Stimulated activated CD4-positive, alpha-beta T cell treated with anti-CD3 and anti-CD28 coated beads, TNF-alpha, amount 100 ng/mL, for 24 hours (primary cell): ENCODE results near the gene FKBP8.
"Not testable (repeated sequence)": the region's sequence is repeated elsewhere in the genome, so short reads cannot be mapped to it uniquely, and the experiment has no call there.

Experiments used
- DNase-seq, 3 experiments: peaks; one replicate each; pipeline ENCODE4 v3.0.0-alpha.2; 2020; ENCODE audit warnings: low read depth in 3 of 3

Gene FKBP8

GRCh38 chr19:18542941-18543813, at the start of gene FKBP8:
FKBP8 (minus strand) TSS chr19:18543573; CDS start chr19:18541970, 1,603 bp downstream.
- peak; percentile 89 to 96 (median 91) for DNase-seq

- not testable (repeated sequence) for DNase-seq
These were observed 49.4 kb upstream of the FKBP8 start for GRCh38 chr19:18592732-18593131.

- DNase-seq = no peak
These were observed 48.5 kb upstream of the FKBP8 start for GRCh38 chr19:18591735-18592385.

- no peak for DNase-seq
These were observed 47.2 kb upstream of the FKBP8 start for GRCh38 chr19:18590273-18591272.

GRCh38 chr19:18589380-18590272, 46.3 kb upstream of the FKBP8 start:
- DNase-seq = peak; percentile 26 to 41 (median 38)

GRCh38 chr19:18588611-18589379, 45.4 kb upstream of the FKBP8 start, which contains the start of gene REX1BD:
REX1BD (plus strand) TSS chr19:18588798; CDS start chr19:18588802, 4 bp downstream.
- peak; percentile 71 to 91 (median 82) for DNase-seq

GRCh38 chr19:18587962-18588610, 44.7 kb upstream of the FKBP8 start:
- no peak for DNase-seq

- no peak for DNase-seq
These were observed 44.2 kb upstream of the FKBP8 start for GRCh38 chr19:18587561-18587960.

GRCh38 chr19:18586306-18586705, 42.9 kb upstream of the FKBP8 start:
- DNase-seq = no peak

GRCh38 chr19:18580311-18580710, 36.9 kb upstream of the FKBP8 start:
- no peak for DNase-seq

GRCh38 chr19:18577365-18577914, 34.1 kb upstream of the FKBP8 start:
- no peak for DNase-seq

- DNase-seq = no peak
These were observed 33.0 kb upstream of the FKBP8 start for GRCh38 chr19:18576383-18576782.

GRCh38 chr19:18574691-18575291, 31.4 kb upstream of the FKBP8 start:
- no peak for DNase-seq

- DNase-seq = peak; percentile 96 to 99 (median 98)
These were observed 28.4 kb upstream of the FKBP8 start, which contains the start of gene UBA52 for GRCh38 chr19:18571564-18572344. UBA52 (plus strand) TSS chr19:18571857; CDS start chr19:18573301, 1,444 bp downstream.

GRCh38 chr19:18568367-18568766, 25.0 kb upstream of the FKBP8 start:
- DNase-seq = no peak

GRCh38 chr19:18566953-18567352, 23.6 kb upstream of the FKBP8 start:
- no peak for DNase-seq

GRCh38 chr19:18562086-18562485, 18.7 kb upstream of the FKBP8 start:
- DNase-seq = no peak

- DNase-seq = no peak
These were observed 16.3 kb upstream of the FKBP8 start for GRCh38 chr19:18559685-18560084.
